CD4-positive, alpha-beta T cell (primary cell): ENCODE results near the gene LSM6. TPM values are rescaled to one million over a fixed set of nuclear protein-coding genes. Genes with fewer than 3 reads are reported as not detected.

Experiments used
- ATAC-seq: fragments of 200-7000 bp; cut with Tn5 transposase; one replicate; pipeline ENCODE4 v1.10.0; 2022; ENCODE audit warnings: mild to moderate bottlenecking; ENCODE audit not compliant: poor library complexity
- CTCF ChIA-PET: fragments of 350-600 bp; sonication (Branson Sonifier 250); formaldehyde crosslinking; loops from one replicate; lab custom pipeline; 2021; ENCODE audit warnings: antibody characterized with exemption, inconsistent platforms; lab: Charles Lee
- POLR2A ChIA-PET: fragments of 350-600 bp; sonication (Branson Sonifier 250); formaldehyde crosslinking; loops from one replicate; lab custom pipeline; 2021; ENCODE audit warnings: antibody characterized with exemption, inconsistent platforms; lab: Charles Lee
- DNase-seq, 14 experiments: peaks; one replicate each; pipeline ENCODE4 v3.0.0-alpha.2; 2013 to 2020; ENCODE audit warnings: mixed read lengths in 2 of 14
- H3K27ac ChIP-seq, 2 donors: one replicate each; pipeline versions ENCODE4 v1.5.1 to v1.7.0; 2013; ENCODE audit warnings: low read length in 2 of 2, low read depth in 1 of 2, mild to moderate bottlenecking in 1 of 2
- H3K27me3 ChIP-seq, 2 experiments: 1 replicate in 1 of 2; 2 replicates in 1 of 2; pipeline versions ENCODE4 v1.6.1 to v1.7.0; 2013; ENCODE audit warnings: low read length in 2 of 2, control low read depth in 1 of 2, mild to moderate bottlenecking in 1 of 2, moderate library complexity in 1 of 2; ENCODE audit not compliant: insufficient read depth in 2 of 2, control insufficient read depth in 1 of 2
- H3K36me3 ChIP-seq: one replicate; pipeline ENCODE4 v1.6.1; 2013; ENCODE audit warnings: low read length, control low read depth; ENCODE audit not compliant: insufficient read depth
- H3K4me1 ChIP-seq: one replicate; pipeline ENCODE4 v1.6.1; 2013; ENCODE audit warnings: low read length, control low read depth; ENCODE audit not compliant: insufficient read depth
- H3K4me3 ChIP-seq: one replicate; pipeline ENCODE4 v1.5.1; 2013; ENCODE audit warnings: mild to moderate bottlenecking, low read length, moderate library complexity
- H3K9me3 ChIP-seq, 2 experiments: 1 replicate in 1 of 2; 2 replicates in 1 of 2; pipeline versions ENCODE4 v1.6.1 to v1.7.0; 2013; ENCODE audit warnings: low read length in 2 of 2, mild to moderate bottlenecking in 2 of 2, control low read depth in 1 of 2, moderate library complexity in 1 of 2; ENCODE audit not compliant: control insufficient read depth in 1 of 2, insufficient read depth in 1 of 2
- H3K27ac Mint-ChIP-seq: one replicate; pipeline ENCODE4 v1.8.0; 2020; ENCODE audit warnings: mixed read lengths
- H3K27me3 Mint-ChIP-seq: one replicate; pipeline ENCODE4 v1.8.0; 2021; ENCODE audit warnings: mixed read lengths
- H3K36me3 Mint-ChIP-seq: one replicate; pipeline ENCODE4 v1.8.0; 2021; ENCODE audit warnings: low read depth, mixed read lengths
- H3K4me1 Mint-ChIP-seq: one replicate; pipeline ENCODE4 v1.8.0; 2021; ENCODE audit warnings: low read depth, mixed read lengths
- H3K4me3 Mint-ChIP-seq: one replicate; pipeline ENCODE4 v1.8.0; 2020; ENCODE audit warnings: mild to moderate bottlenecking, mixed read lengths
- H3K9me3 Mint-ChIP-seq: one replicate; pipeline ENCODE4 v1.8.0; 2020; ENCODE audit warnings: mixed read lengths
- CTCF ChIP-seq: fragments of 200-600 bp; IDR thresholded peaks from one replicate; pipeline ENCODE4 v1.8.0; 2022; ENCODE audit warnings: antibody characterized with exemption, mild to moderate bottlenecking
- intact Hi-C, 2 experiments: fragments of 100-400 bp; cut with DNase I in 1 of 2; cut with micrococcal nuclease in 1 of 2; formaldehyde crosslinking; loops; one replicate each; pipeline versions ENCODE4 v1.15.1 to v1.9.0; 2023 to 2025; cut with DNase I, micrococcal nuclease
- total RNA-seq, 174 experiments: library from RNA in 2 of 174; stranded (reverse) in 2 of 174; gene quantifications; one replicate each; pipeline ENCODE4 v1.2.3 and lab custom pipeline; 2021 to 2026

Gene LSM6
- total RNA-seq, 2 experiments from 2014 or later, result 33.8 to 34.2 TPM

GRCh38 chr4:146135941-146136340, 39.6 kb upstream of the LSM6 start:
- POLR2A ChIA-PET, result no interaction called here
- Histone ChIP-seq H3K27me3 (peaks cover 5 to 6% of the 10 kb centered on the region in 2 experiments), H3K9me3 (no peaks in the 10 kb centered on the region), H3K27ac (no peak overlapping the region), H3K4me1 (no peaks in the 10 kb centered on the region), H3K4me3 (no peak overlapping the region), H3K36me3 (no peaks in the 10 kb centered on the region)
- ATAC-seq, result no peak
- no peak overlapping the region for H3K4me3 Mint-ChIP-seq
- H3K36me3 Mint-ChIP-seq, result no peaks in the 10 kb centered on the region
- no peak for TF ChIP-seq CTCF
- intact Hi-C loops, result no loop called here
- CTCF ChIA-PET, result no interaction called here
- H3K9me3 Mint-ChIP-seq, result no peaks in the 10 kb centered on the region
- H3K27ac Mint-ChIP-seq, result no peak overlapping the region
- H3K27me3 Mint-ChIP-seq, result peaks cover 21% of the 10 kb centered on the region
- no peak for DNase-seq
- H3K4me1 Mint-ChIP-seq, result no peaks in the 10 kb centered on the region

- H3K4me3 Mint-ChIP-seq, result no peak overlapping the region
- Histone ChIP-seq H3K4me3 (no peak overlapping the region), H3K9me3 (no peaks in the 10 kb centered on the region), H3K27ac (no peak overlapping the region), H3K4me1 (no peaks in the 10 kb centered on the region), H3K27me3 (peaks cover 3 to 5% of the 10 kb centered on the region in 2 experiments), H3K36me3 (no peaks in the 10 kb centered on the region)
- no peaks in the 10 kb centered on the region for H3K4me1 Mint-ChIP-seq
- ATAC-seq, result no peak
- POLR2A ChIA-PET, result no interaction called here
- intact Hi-C loops, result no loop called here
- DNase-seq, result no peak
- TF ChIP-seq CTCF, result no peak
- peaks cover 6% of the 10 kb centered on the region for H3K27me3 Mint-ChIP-seq
- no peaks in the 10 kb centered on the region for H3K36me3 Mint-ChIP-seq
- H3K9me3 Mint-ChIP-seq, result no peaks in the 10 kb centered on the region
- H3K27ac Mint-ChIP-seq, result no peak overlapping the region
- CTCF ChIA-PET, result no interaction called here
These were observed 32.8 kb upstream of the LSM6 start for GRCh38 chr4:146142768-146143167.

- H3K4me1 ChIP-seq, result no peaks in the 10 kb centered on the region
- no peaks in the 10 kb centered on the region for H3K4me1 Mint-ChIP-seq
- H3K27me3 ChIP-seq, result peaks cover 0 to 5% of the 10 kb centered on the region in 2 experiments
- DNase-seq, result peak in 3 of 14 experiments; percentile 0 to 56 (median 46)
- H3K27ac Mint-ChIP-seq, result no peak overlapping the region
- no peak for ATAC-seq
- no peak overlapping the region for H3K4me3 Mint-ChIP-seq
- no peaks in the 10 kb centered on the region for H3K36me3 Mint-ChIP-seq
- H3K9me3 ChIP-seq, result no peaks in the 10 kb centered on the region
- no peak overlapping the region for H3K4me3 ChIP-seq
- H3K36me3 ChIP-seq, result no peaks in the 10 kb centered on the region
- TF ChIP-seq CTCF, result no peak
- H3K27ac ChIP-seq, result no peak overlapping the region
- ChIA-PET CTCF (interaction anchor here (1.2 kb wide), 1 partner anchor 21 kb away, joined by 3 read pairs; no protein-coding TSS in a partner anchor), POLR2A (no interaction called here)
- intact Hi-C loops, result no loop called here
- H3K9me3 Mint-ChIP-seq, result no peaks in the 10 kb centered on the region
- no peaks in the 10 kb centered on the region for H3K27me3 Mint-ChIP-seq
These were observed 31.6 kb upstream of the LSM6 start for GRCh38 chr4:146143888-146144287.
